Activated CD4-positive, alpha-beta memory T cell treated with anti-CD3 and anti-CD28 coated beads for 36 hours (primary cell): ENCODE data around the gene DCC. TPM values are rescaled to one million over a fixed set of nuclear protein-coding genes. Genes with fewer than 3 reads are reported as not detected.

Experiments used
- CTCF ChIA-PET: fragments of 350-600 bp; sonication (Branson Sonifier 250); formaldehyde crosslinking; loops from one replicate; lab custom pipeline; 2021; ENCODE audit warnings: antibody characterized with exemption, inconsistent platforms; lab: Charles Lee
- POLR2A ChIA-PET: fragments of 350-600 bp; sonication (Branson Sonifier 250); formaldehyde crosslinking; loops from one replicate; lab custom pipeline; 2021; ENCODE audit warnings: antibody characterized with exemption; lab: Charles Lee
- DNase-seq: peaks from one replicate; pipeline ENCODE4 v3.0.0-alpha.2; 2020
- H3K27ac Mint-ChIP-seq: one replicate; pipeline ENCODE4 v1.8.0; 2021; ENCODE audit warnings: mixed read lengths
- H3K27me3 Mint-ChIP-seq: one replicate; pipeline ENCODE4 v1.8.0; 2021; ENCODE audit warnings: mixed read lengths
- H3K36me3 Mint-ChIP-seq: one replicate; pipeline ENCODE4 v1.8.0; 2021; ENCODE audit warnings: mixed read lengths
- H3K4me1 Mint-ChIP-seq: one replicate; pipeline ENCODE4 v1.8.0; 2021; ENCODE audit warnings: low read depth, mixed read lengths
- H3K4me3 Mint-ChIP-seq: one replicate; pipeline ENCODE4 v1.8.0; 2021; ENCODE audit warnings: mild to moderate bottlenecking, mixed read lengths
- H3K9me3 Mint-ChIP-seq: one replicate; pipeline ENCODE4 v1.8.0; 2021; ENCODE audit warnings: mixed read lengths
- intact Hi-C: fragments of 100-400 bp; cut with micrococcal nuclease; formaldehyde crosslinking; loops from one replicate; pipeline ENCODE4 v1.15.1; 2023
- total RNA-seq, 2 experiments: library from RNA; stranded (reverse); gene quantifications; one replicate each; pipeline ENCODE4 v1.2.3, GENCODE V29; 2021

The DCC gene
- total RNA-seq, 2 experiments from 2014 or later: not detected

DNA sequence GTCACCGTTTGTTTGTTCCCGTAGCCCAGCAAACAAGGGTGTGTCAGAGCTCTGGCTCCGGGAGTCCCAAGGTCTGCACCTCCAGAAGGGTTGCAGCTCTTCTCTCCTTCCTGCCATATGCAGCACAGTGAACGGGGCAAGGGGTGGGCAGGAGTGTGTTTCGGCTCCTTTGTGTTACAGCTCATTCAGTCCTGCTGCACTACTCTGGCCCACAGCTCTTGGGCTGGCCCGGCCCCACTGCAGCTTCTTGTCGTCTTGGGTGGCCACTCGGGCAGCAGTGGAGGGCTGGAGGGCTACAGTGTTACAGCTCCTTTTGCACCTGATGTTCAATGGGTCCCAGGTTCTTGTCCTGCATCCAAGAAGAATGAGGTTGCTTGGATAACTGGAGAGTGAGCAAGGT lies 408.3 kb downstream of the DCC start:
- no peak for DNase-seq
- H3K4me3 Mint-ChIP-seq: no peak overlapping the region
- no peak overlapping the region for H3K27ac Mint-ChIP-seq
- no peaks in the 10 kb centered on the region for H3K36me3 Mint-ChIP-seq
- no peaks in the 10 kb centered on the region for H3K9me3 Mint-ChIP-seq
- no peaks in the 10 kb centered on the region for H3K27me3 Mint-ChIP-seq
- CTCF ChIA-PET: no interaction called here
- H3K4me1 Mint-ChIP-seq: no peaks in the 10 kb centered on the region
- POLR2A ChIA-PET: no interaction called here
- intact Hi-C loops: no loop called here

DNA sequence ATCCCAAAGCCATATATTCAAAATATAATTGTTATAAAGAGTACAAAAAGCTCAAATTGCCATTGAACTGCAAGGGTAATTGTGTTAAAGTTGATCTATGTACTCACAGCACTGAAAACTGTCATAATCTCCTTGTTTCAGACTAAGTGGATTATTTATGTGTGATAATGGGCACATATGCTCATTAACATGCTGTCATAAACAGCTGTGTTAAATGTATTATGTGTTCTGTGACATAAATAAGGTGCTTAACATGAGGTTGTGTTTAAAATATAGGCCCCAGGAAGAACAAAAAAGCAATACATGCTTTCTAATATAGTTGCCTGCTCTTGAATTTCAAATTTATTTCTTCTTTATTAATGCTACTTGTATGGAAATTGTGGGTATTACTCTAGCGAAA lies 409.5 kb downstream of the DCC start:
- intact Hi-C loops: no loop called here
- no peaks in the 10 kb centered on the region for H3K9me3 Mint-ChIP-seq
- POLR2A ChIA-PET: interaction anchor here (0.7 kb wide), 1 partner anchor 1143 kb away, joined by 7 read pairs; no protein-coding TSS in a partner anchor
- no peak overlapping the region for H3K4me3 Mint-ChIP-seq
- no peaks in the 10 kb centered on the region for H3K36me3 Mint-ChIP-seq
- DNase-seq: no peak
- no peaks in the 10 kb centered on the region for H3K4me1 Mint-ChIP-seq
- CTCF ChIA-PET: no interaction called here
- no peak overlapping the region for H3K27ac Mint-ChIP-seq
- no peaks in the 10 kb centered on the region for H3K27me3 Mint-ChIP-seq

DNA sequence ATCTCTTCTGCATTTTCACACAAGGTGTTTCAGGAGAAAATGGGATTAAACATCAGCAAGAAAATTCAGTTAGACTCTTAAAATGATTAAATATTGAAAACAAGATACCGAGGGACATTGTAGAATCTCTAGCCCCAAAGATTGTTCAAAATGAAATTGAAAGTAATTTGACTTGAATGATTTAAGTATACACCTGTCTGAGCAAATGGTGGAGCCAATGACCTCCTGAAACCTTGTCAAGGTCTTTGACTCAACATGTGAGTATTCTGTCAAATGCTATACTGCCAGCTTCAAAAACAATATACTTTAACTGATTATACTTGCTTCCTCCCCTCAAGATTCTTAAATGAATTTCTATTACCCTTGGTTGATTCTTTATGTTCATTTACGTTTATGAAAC lies 411.0 kb downstream of the DCC start:
- H3K27ac Mint-ChIP-seq: no peak overlapping the region
- H3K36me3 Mint-ChIP-seq: no peaks in the 10 kb centered on the region
- no peak overlapping the region for H3K4me3 Mint-ChIP-seq

DNA sequence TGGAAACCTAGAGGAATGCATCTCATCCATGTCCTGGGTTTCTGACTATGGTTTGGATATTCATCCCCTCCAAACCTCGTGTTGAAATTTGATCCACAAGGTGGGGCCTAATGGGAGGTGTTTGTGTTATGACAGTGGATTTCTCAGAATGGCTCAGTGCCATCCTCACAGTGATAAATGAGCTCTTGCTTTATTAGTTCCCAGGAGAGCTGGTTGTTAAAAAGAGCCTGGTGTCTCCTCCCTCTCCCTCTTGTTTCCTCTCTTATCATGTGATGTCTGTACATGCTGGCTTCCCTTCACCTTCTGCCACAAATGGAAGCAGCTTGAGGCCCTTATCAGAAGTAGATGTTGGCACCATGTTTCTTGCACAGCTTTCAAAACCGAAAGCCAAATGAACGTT lies 424.3 kb downstream of the DCC start:
- Mint-ChIP-seq H3K27ac (no peak overlapping the region), H3K27me3 (no peaks in the 10 kb centered on the region), H3K4me3 (no peak overlapping the region), H3K36me3 (no peaks in the 10 kb centered on the region), H3K9me3 (peaks cover 5% of the 10 kb centered on the region), H3K4me1 (no peaks in the 10 kb centered on the region)
- ChIA-PET POLR2A (no interaction called here), CTCF (no interaction called here)
- DNase-seq: no peak
- intact Hi-C loops: no loop called here

More for the DNA sequence above, 411.0 kb downstream of the DCC start:
- intact Hi-C loops: no loop called here
- POLR2A ChIA-PET: no interaction called here
- Mint-ChIP-seq H3K27me3 (no peaks in the 10 kb centered on the region), H3K4me1 (no peaks in the 10 kb centered on the region), H3K9me3 (no peaks in the 10 kb centered on the region)
- CTCF ChIA-PET: no interaction called here
- DNase-seq: no peak

DNA sequence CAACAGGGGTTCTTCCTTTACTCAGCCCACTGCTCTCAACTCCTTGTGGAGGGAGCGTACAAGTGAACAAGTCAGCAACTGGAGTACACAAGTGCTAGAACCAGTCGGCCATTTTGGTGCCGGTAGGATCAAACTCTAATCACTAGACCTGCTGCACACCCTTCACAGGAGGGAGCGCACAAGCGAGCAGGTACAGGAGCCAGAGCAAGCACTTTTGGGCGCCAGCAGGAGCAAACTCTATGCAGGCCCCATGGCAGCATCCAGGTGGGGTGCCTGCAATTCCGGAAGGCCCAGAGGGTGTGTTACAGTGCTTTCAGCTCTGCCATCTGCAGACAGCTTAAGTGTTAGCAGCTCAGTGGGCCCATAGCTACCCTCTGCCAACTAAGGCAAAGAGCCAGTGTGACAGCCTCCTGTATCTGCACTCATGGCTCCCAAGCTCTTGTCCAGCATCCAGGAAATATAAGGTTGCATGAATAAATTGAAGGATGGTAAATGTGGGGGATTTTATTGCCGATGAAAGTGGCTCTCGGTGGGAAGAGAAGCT lies 426.1 kb downstream of the DCC start:
- no peaks in the 10 kb centered on the region for H3K4me1 Mint-ChIP-seq
- ChIA-PET POLR2A (no interaction called here), CTCF (no interaction called here)
- intact Hi-C loops: no loop called here
- DNase-seq: no peak
- H3K27me3 Mint-ChIP-seq: no peaks in the 10 kb centered on the region
- H3K4me3 Mint-ChIP-seq: no peak overlapping the region
- no peaks in the 10 kb centered on the region for H3K36me3 Mint-ChIP-seq
- H3K9me3 Mint-ChIP-seq: no peaks in the 10 kb centered on the region
- no peak overlapping the region for H3K27ac Mint-ChIP-seq

DNA sequence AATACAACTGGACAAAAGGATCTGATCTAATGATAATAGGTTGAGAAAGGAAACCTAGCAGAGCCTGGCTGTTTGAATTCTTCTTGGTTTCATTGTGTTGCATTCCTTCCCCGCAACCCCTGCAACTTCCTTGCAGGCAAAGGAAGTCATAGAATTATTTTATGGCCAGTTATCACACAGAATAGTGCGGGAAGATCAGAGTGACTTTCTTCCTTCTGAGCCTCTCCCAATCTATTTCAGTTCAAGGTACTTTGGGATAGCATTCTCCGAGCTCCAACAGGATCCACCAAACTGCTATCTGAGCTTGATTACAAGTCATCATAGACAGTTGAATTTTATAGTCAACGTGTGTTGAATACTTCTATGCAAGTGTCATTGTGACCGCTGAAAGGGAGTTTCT lies 441.1 kb downstream of the DCC start:
- Mint-ChIP-seq H3K4me1 (no peaks in the 10 kb centered on the region), H3K9me3 (peaks cover 13% of the 10 kb centered on the region), H3K27me3 (no peaks in the 10 kb centered on the region), H3K27ac (no peak overlapping the region), H3K4me3 (no peak overlapping the region), H3K36me3 (no peaks in the 10 kb centered on the region)
- intact Hi-C loops: no loop called here
- ChIA-PET CTCF (no interaction called here), POLR2A (no interaction called here)
- no peak for DNase-seq

DNA sequence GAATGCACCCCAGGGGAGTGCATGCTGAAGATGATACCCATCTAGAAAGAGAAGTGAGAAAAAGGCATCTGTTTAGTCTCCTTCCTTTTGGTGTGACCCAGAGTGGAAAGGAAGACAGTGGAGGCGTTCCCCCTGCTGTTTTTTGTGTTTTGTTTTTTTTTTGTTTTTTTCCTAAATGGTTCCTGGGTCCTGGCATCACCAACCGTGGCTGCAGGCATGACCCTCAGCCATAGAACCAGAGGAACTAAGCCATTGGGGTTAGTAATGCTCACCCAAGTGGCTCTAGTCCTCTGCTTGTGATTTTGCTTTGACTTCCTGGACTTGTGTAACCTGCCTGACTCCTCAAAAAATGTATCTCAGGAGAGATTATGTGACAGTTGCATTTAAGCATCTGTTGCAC lies 451.3 kb downstream of the DCC start:
- DNase-seq: no peak
- intact Hi-C loops: no loop called here
- ChIA-PET CTCF (no interaction called here), POLR2A (no interaction called here)
- Mint-ChIP-seq H3K4me3 (no peak overlapping the region), H3K36me3 (peaks cover 2% of the 10 kb centered on the region), H3K4me1 (no peaks in the 10 kb centered on the region), H3K27me3 (no peaks in the 10 kb centered on the region), H3K27ac (no peak overlapping the region), H3K9me3 (peaks cover 51% of the 10 kb centered on the region)

DNA sequence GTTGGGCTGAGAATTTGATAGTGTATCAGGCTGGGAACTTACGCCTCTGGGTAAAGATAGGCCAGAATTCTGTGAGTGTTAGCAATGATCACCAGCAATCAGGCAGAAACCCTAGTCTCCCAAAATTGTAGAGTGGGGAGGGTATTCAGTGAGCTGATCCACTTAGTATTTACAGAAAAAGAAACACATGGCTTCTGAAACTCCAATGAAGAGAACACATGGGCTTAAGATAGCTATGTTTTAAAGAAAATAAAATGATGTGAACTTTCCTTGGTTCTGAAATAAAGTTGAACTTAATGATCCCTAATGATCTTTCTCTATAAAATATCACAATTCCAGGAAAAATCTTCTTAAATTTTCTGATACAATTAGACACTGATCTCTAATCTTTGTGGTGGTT lies 472.8 kb downstream of the DCC start:
- POLR2A ChIA-PET: no interaction called here
- H3K27ac Mint-ChIP-seq: no peak overlapping the region
- peaks cover 3% of the 10 kb centered on the region for H3K9me3 Mint-ChIP-seq
- H3K4me1 Mint-ChIP-seq: no peaks in the 10 kb centered on the region
- H3K4me3 Mint-ChIP-seq: no peak overlapping the region
- no peaks in the 10 kb centered on the region for H3K27me3 Mint-ChIP-seq
- H3K36me3 Mint-ChIP-seq: no peaks in the 10 kb centered on the region
- intact Hi-C loops: no loop called here
- no peak for DNase-seq
- CTCF ChIA-PET: no interaction called here

DNA sequence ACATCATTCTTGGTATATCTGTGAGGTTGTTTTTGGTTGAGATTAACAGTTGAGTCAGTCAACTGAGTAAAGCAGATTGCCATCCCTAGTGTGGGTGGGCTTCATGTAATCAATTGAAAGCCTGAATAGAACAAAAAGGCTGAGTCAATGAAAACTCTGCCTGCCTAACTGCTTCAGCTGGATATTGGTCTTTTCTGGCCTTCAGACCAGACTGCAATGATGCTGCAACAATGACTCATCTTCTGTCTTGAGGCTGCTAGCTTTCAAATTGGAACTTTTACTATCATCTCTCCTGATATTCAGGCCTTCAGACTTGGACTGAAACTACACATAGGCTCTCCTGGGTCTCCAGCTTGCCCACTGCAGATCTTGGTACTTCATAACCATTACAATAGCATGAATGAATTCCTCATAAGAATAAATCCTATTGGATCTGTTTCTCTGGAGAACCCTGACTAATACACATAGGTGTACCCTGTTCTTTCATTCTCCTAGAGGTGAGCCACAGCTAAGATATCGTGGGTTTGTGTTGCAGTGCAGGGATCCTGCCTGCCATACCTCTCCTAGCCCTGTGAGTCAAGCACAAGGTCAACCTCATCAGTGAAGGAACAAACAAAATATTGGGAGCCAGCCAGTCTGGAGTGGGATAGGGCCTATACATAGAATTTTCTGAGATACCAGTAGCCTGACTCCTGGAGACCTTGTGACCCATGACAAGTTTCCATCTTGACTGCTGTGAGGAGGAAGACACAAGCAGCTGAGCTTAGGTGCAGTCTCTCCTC lies 473.8 kb downstream of the DCC start:
- intact Hi-C loops: no loop called here
- H3K36me3 Mint-ChIP-seq: no peaks in the 10 kb centered on the region

DNA sequence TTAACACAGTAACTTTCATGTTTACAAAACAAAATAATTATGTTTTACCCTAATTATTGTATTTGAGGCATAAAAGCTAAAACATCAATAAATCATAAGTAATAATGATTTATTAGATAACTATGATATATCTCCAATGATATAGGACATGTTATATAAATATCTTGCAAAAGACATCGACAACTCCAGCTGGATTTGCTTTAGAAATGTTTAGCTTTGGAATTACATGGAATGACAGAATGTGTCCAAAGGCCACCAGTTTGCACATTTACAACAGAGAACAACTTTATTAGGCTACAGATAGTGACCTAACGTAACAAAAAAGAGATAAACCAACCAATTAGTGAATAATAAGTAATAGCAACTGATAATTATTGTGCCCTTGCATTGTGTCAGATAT lies 475.7 kb downstream of the DCC start:
- CTCF ChIA-PET: no interaction called here
- no peak overlapping the region for H3K27ac Mint-ChIP-seq
- no peak overlapping the region for H3K4me3 Mint-ChIP-seq
- DNase-seq: no peak
- no peaks in the 10 kb centered on the region for H3K27me3 Mint-ChIP-seq
- POLR2A ChIA-PET: no interaction called here
- no peaks in the 10 kb centered on the region for H3K4me1 Mint-ChIP-seq
- intact Hi-C loops: no loop called here
- H3K9me3 Mint-ChIP-seq: no peaks in the 10 kb centered on the region
- H3K36me3 Mint-ChIP-seq: no peaks in the 10 kb centered on the region

More for the DNA sequence above, 473.8 kb downstream of the DCC start:
- H3K4me1 Mint-ChIP-seq: no peaks in the 10 kb centered on the region
- DNase-seq: no peak
- no peak overlapping the region for H3K4me3 Mint-ChIP-seq
- peaks cover 3% of the 10 kb centered on the region for H3K9me3 Mint-ChIP-seq
- H3K27ac Mint-ChIP-seq: no peak overlapping the region
- H3K27me3 Mint-ChIP-seq: no peaks in the 10 kb centered on the region
- CTCF ChIA-PET: no interaction called here
- POLR2A ChIA-PET: no interaction called here

DNA sequence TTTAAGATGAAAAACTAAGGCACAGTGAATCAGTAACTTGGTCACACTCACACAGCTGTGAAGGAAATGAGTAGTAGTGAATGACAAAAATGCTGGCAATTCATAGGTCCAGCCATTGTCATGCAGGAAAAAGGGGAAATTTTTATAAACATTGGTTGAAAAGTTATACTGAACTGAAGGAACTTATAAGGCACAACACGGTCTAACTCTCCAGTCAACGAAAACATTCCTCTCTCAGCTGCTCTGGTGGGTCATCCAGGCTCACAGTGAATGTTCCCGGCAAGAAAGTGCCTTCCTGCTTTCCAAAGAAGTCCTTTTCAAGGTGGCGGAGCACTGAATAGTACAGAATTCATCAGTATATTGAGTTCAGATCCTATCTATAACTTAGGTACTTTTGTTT lies 476.1 kb downstream of the DCC start:
- Mint-ChIP-seq H3K9me3 (no peaks in the 10 kb centered on the region), H3K36me3 (no peaks in the 10 kb centered on the region), H3K4me3 (no peak overlapping the region), H3K27me3 (no peaks in the 10 kb centered on the region), H3K27ac (no peak overlapping the region), H3K4me1 (no peaks in the 10 kb centered on the region)
- intact Hi-C loops: no loop called here
- DNase-seq: no peak
- POLR2A ChIA-PET: no interaction called here
- CTCF ChIA-PET: no interaction called here

DNA sequence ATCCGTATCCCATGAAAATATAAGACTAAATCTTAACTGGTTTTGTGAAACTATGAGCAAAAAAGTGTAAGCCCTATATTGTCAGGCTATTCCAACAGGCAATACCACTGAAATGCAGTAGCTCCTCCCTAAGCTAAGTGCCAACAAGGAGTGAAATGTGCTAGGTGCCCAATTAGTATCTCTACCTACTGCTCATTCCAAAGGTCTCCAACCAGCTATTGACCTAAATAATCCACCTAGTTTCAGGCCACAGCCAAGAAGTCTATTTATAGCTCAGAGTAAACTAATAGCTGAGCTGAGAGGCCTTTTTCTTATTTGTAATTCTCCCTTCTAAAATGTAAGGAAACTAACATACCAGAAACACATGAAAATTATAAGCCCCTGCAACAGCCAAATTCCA lies 482.2 kb downstream of the DCC start:
- H3K4me1 Mint-ChIP-seq: no peaks in the 10 kb centered on the region
- H3K27ac Mint-ChIP-seq: no peak overlapping the region
- ChIA-PET POLR2A (no interaction called here), CTCF (no interaction called here)
- H3K36me3 Mint-ChIP-seq: no peaks in the 10 kb centered on the region
- intact Hi-C loops: no loop called here
- H3K4me3 Mint-ChIP-seq: no peak overlapping the region
- H3K9me3 Mint-ChIP-seq: peaks cover 5% of the 10 kb centered on the region
- no peak for DNase-seq
- H3K27me3 Mint-ChIP-seq: no peaks in the 10 kb centered on the region

DNA sequence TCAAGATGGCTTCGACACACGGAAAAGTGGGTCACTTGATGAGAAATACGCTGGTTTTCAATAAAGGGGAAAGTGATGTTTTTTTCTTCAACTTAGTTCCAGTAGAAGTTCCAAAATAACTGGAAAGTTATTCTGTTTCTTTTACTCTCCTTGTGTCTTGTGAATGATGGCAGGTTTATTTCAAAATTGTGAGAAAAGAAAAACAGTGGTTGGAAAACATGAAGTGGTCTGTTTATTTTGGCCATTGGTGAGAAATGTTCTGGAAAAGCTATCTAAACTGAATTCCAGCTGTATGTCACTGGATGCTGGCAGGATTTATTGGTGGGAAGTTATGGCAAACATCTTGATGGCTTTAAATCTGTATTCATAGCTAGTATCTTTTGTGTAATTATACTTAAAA lies 484.1 kb downstream of the DCC start:
- no peak overlapping the region for H3K4me3 Mint-ChIP-seq
- intact Hi-C loops: no loop called here
- H3K9me3 Mint-ChIP-seq: peaks cover 5% of the 10 kb centered on the region
- POLR2A ChIA-PET: no interaction called here
- no peaks in the 10 kb centered on the region for H3K4me1 Mint-ChIP-seq
- H3K27me3 Mint-ChIP-seq: no peaks in the 10 kb centered on the region
- CTCF ChIA-PET: interaction anchor here (0.6 kb wide), 1 partner anchor 17 kb away, joined by 3 read pairs; no protein-coding TSS in a partner anchor
- H3K36me3 Mint-ChIP-seq: no peaks in the 10 kb centered on the region
- no peak for DNase-seq
- no peak overlapping the region for H3K27ac Mint-ChIP-seq
